ENCODE results near the gene FBRS. TPM values are rescaled to one million over a fixed set of nuclear protein-coding genes. Genes with fewer than 3 reads are reported as not detected.
A peak's percentile ranks its signal among the peaks of the same experiment; 100 is the strongest.

Gene FBRS
- total and polyA plus RNA-seq, 2 of the 13 experiments (the other 11 are each of a cell fraction or from before 2014, with no cell fraction given) = 13.7 to 16.2 TPM

DNA sequence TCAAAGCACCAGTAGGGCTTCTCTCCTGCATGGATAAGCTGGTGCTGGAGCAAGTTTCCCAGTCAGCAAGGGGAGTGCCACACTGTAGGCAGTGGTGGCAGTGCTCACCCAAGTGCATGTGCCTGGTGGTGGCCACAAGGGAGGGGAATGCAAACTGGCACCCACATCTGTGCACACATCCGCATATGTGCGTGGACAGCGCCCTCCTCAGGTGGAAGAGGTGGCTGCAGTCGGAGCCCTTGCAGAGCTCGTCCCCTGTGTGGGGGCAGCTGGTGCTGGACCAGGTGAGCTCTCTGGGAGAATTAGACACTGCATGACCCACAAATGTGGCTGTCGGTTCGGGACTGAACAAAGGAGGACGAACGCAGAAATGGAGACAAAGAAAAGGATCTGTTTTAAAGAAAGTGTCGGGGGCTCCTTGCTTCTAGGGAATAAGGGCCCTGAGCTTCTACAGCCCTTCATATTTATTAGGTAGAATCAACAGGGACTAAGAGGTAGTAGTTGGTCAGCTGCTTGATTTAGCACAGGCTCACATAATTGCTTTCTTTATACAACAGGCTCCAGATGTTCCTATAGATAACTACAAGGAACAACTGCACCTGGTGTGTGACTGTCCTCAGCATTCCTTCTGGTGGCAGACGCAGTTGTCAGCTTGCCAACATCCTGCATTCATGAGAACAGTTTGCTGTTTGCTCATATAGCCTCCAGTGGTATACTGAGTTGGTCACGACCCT, 42.7 kb upstream of the FBRS start (continued):
- TF ChIP-seq HMGXB4 (CRISPR knock-in tag; IDR thresholded peaks at IDR 0.05; ENCODE audit: borderline replicate concordance in 1 of 2, low read depth in 1 of 2) (peak; percentile 78 to 91), CBFB (CRISPR knock-in tag; IDR thresholded peaks at IDR 0.05) (0 out of 2 replicates have a peak, but pooled peaks have one; percentile 34), ZSCAN29 (CRISPR knock-in tag; conservative IDR thresholded peaks at IDR 0.05) (no peak), NKX3-1 (CRISPR knock-in tag; IDR thresholded peaks at IDR 0.05) (no peak), DPF2 (CRISPR knock-in tag; IDR thresholded peaks at IDR 0.05; ENCODE audit: borderline replicate concordance, low read depth) (no peak), KLF15 (CRISPR knock-in tag; IDR thresholded peaks at IDR 0.05; ENCODE audit: borderline replicate concordance) (no peak), SAP130 (CRISPR knock-in tag; IDR thresholded peaks at IDR 0.05; ENCODE audit: low read depth) (peak; percentile 45; the same call in 1 of the 2 replicates), SKI (IDR thresholded peaks at IDR 0.05; ENCODE audit: partially characterized antibody) (no peak), BORCS8-MEF2B (CRISPR knock-in tag; IDR thresholded peaks at IDR 0.05) (0 out of 2 replicates have a peak, but pooled peaks have one; percentile 60), ZNF547 (CRISPR knock-in tag; IDR thresholded peaks at IDR 0.05) (no peak), ZNF281 (CRISPR knock-in tag; IDR thresholded peaks at IDR 0.05; ENCODE audit: borderline replicate concordance) (no peak), STAG1 (CRISPR knock-in tag; IDR thresholded peaks at IDR 0.05) (peak; percentile 99), FOXA1 (IDR thresholded peaks at IDR 0.05) (no peak), FOXA1 (CRISPR knock-in tag; IDR thresholded peaks at IDR 0.05) (0 out of 2 replicates have a peak, but pooled peaks have one; percentile 47), ZNF577 (CRISPR knock-in tag; IDR thresholded peaks at IDR 0.05; ENCODE audit: borderline replicate concordance, low read depth) (no peak), RELA (CRISPR knock-in tag; IDR thresholded peaks at IDR 0.05) (no peak), TARDBP (CRISPR knock-in tag; IDR thresholded peaks at IDR 0.05) (peak; percentile 74; the same call in 1 of the 2 replicates), ZNF234 (CRISPR knock-in tag; conservative IDR thresholded peaks at IDR 0.05) (no peak), ZNF280B (CRISPR knock-in tag; IDR thresholded peaks at IDR 0.05; ENCODE audit: borderline replicate concordance) (peak; percentile 90; the same call in 1 of the 2 replicates), ATAD3A (CRISPR knock-in tag; IDR thresholded peaks at IDR 0.05) (no peak)
- TF ChIP-seq, protein P1, sequence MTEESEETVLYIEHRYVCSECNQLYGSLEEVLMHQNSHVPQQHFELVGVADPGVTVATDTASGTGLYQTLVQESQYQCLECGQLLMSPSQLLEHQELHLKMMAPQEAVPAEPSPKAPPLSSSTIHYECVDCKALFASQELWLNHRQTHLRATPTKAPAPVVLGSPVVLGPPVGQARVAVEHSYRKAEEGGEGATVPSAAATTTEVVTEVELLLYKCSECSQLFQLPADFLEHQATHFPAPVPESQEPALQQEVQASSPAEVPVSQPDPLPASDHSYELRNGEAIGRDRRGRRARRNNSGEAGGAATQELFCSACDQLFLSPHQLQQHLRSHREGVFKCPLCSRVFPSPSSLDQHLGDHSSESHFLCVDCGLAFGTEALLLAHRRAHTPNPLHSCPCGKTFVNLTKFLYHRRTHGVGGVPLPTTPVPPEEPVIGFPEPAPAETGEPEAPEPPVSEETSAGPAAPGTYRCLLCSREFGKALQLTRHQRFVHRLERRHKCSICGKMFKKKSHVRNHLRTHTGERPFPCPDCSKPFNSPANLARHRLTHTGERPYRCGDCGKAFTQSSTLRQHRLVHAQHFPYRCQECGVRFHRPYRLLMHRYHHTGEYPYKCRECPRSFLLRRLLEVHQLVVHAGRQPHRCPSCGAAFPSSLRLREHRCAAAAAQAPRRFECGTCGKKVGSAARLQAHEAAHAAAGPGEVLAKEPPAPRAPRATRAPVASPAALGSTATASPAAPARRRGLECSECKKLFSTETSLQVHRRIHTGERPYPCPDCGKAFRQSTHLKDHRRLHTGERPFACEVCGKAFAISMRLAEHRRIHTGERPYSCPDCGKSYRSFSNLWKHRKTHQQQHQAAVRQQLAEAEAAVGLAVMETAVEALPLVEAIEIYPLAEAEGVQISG (CRISPR knock-in tag; IDR thresholded peaks at IDR 0.05) = peak; percentile 52; the same call in 1 of the 2 replicates
